Esophagus squamous epithelium (tissue), 5 donors: ENCODE measurements around the gene DBNL. TPM values are rescaled to one million over a fixed set of nuclear protein-coding genes. Genes with fewer than 3 reads are reported as not detected.
"Not testable (repeated sequence)": the region's sequence is repeated elsewhere in the genome, so short reads cannot be mapped to it uniquely, and the experiment has no call there.

Experiments used
- DNase-seq: peaks from one replicate; lab custom pipeline; 2025; lab: John Stamatoyannopoulos, UW
- H3K27ac ChIP-seq, 4 donors: fragments of 200-600 bp; sonication (generic); one replicate each; pipeline ENCODE4 v1.5.1; 2016 to 2019; ENCODE audit warnings: mild to moderate bottlenecking in 1 of 4
- H3K27me3 ChIP-seq, 4 donors: fragments of 200-600 bp; sonication (generic); 1 replicate in 3 of 4; 2 replicates in 1 of 4; pipeline versions ENCODE4 v1.5.1 to v1.6.0; 2017 to 2021; ENCODE audit warnings: antibody characterized with exemption in 1 of 4
- H3K36me3 ChIP-seq, 3 donors: fragments of 200-600 bp; sonication (generic); one replicate each; pipeline ENCODE4 v1.5.1; 2016 to 2019
- H3K4me1 ChIP-seq, 3 donors: fragments of 200-600 bp; sonication (generic); one replicate each; pipeline ENCODE4 v1.5.1; 2017 to 2019
- H3K4me3 ChIP-seq, 4 donors: fragments of 200-600 bp; sonication (generic); 1 replicate in 3 of 4; 2 replicates in 1 of 4; pipeline ENCODE4 v1.5.1; 2016 to 2019; ENCODE audit warnings: mild to moderate bottlenecking in 2 of 4, moderate library complexity in 1 of 4
- H3K9me3 ChIP-seq, 3 donors: fragments of 200-600 bp; sonication (generic); one replicate each; pipeline ENCODE4 v1.5.1; 2016 to 2019
- POLR2A ChIP-seq, 4 donors: fragments of 450-650 bp; IDR thresholded peaks; one replicate each; pipeline ENCODE4 v1.6.1; 2017; ENCODE audit warnings: antibody characterized with exemption in 4 of 4, mild to moderate bottlenecking in 4 of 4, moderate library complexity in 3 of 4
- WGBS, 2 donors: methylation state at CpG; one replicate each; pipeline ENCODE4 v1.1.5; 2018; 5-methylcytosine and 5-hydroxymethylcytosine counted together
- intact Hi-C: fragments of 100-400 bp; cut with DNase I; formaldehyde crosslinking; loops from one replicate; pipeline ENCODE4 v1.15.0; 2022
- total RNA-seq, 4 donors: library from RNA; depleted of rRNA; stranded (reverse); fragments of >200 nt; gene quantifications; one replicate each; pipeline ENCODE4 v1.1.0, GENCODE V29; 2016
- TF ChIP-seq, protein P1 (sequence below), 6 experiments: fragments of 450-650 bp in 4 of 6; fragments of 200-600 bp in 2 of 6; sonication (generic) in 2 of 6; IDR thresholded peaks; one replicate each; pipeline ENCODE4 v1.5.1; 2016 to 2019; ENCODE audit warnings: antibody characterized with exemption in 6 of 6, mild to moderate bottlenecking in 4 of 6, moderate library complexity in 4 of 6
- donor health status: DM: yes; HTN: yes; CAD: no.

The DBNL gene
- total RNA-seq, result 100 to 1,000 TPM; 185 to 337 (median 225) TPM

DNA sequence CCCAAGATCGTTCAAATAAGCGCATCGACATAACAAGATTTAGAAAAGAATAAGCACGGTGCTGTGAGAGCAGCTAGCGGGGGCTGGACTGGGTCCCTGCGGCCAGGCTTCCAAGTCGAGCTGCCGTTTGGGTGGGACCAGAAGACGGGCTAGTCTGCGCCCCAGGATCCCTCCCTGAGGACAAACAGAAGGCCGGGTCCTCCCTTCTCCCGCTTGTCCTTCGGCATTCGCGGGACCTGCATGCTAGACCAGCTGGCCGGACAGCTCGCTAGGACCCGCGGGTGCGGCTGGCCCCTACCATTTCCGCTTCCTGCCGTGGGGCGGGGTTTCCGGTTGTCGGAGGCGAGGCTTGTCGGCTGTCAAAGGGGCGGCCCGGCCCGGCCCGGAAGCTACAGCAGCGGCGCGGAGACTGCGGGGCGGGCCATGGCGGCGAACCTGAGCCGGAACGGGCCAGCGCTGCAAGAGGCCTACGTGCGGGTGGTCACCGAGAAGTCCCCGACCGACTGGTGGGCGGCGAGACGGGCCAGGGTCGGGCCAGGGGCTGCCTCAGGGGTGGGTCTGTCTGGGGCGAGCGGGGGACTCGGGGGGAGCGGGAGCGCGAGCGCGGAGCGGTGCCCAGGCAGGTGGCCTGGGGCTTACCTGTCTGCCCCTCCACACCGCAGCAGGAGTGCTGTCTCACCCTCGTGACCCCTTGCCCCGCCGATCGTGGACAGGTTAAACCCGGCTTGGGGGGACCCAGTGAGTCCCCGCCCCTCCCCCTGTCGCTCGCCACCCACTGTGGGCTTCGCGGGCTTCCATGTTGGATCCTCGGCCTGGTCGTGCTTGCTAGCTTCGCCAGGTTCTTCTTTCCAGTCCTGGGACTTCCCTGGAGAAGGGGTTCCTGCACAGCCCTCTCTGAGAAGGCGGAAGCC lies at the start of gene DBNL:
TSS of gene DBNL (plus strand) at position 388 of the 911 bp plus-strand sequence. CDS start at position 424, 36 bp downstream.
- Histone ChIP-seq H3K4me3 (peak within 1 kb of the TSS; percentile 78 to 94 (median 85)), H3K9me3 (no peaks in the 10 kb centered on the region), H3K36me3 (peaks cover 0 to 20% (median 0%) of the 10 kb centered on the region in 3 donors), H3K4me1 (peaks cover 25 to 70% (median 38%) of the 10 kb centered on the region in 3 donors), H3K27me3 (no peaks in the 10 kb centered on the region), H3K27ac (peak within 1 kb of the TSS; percentile 96 to 99 (median 98))
- DNase-seq, result peak; percentile 74
- TF ChIP-seq, protein P1, sequence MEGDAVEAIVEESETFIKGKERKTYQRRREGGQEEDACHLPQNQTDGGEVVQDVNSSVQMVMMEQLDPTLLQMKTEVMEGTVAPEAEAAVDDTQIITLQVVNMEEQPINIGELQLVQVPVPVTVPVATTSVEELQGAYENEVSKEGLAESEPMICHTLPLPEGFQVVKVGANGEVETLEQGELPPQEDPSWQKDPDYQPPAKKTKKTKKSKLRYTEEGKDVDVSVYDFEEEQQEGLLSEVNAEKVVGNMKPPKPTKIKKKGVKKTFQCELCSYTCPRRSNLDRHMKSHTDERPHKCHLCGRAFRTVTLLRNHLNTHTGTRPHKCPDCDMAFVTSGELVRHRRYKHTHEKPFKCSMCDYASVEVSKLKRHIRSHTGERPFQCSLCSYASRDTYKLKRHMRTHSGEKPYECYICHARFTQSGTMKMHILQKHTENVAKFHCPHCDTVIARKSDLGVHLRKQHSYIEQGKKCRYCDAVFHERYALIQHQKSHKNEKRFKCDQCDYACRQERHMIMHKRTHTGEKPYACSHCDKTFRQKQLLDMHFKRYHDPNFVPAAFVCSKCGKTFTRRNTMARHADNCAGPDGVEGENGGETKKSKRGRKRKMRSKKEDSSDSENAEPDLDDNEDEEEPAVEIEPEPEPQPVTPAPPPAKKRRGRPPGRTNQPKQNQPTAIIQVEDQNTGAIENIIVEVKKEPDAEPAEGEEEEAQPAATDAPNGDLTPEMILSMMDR (IDR thresholded peaks at IDR 0.05), result no peak
- peak in 3 of 4 donors; percentile 75 to 90 (median 87) for TF ChIP-seq POLR2A (IDR thresholded peaks at IDR 0.05)
- WGBS, 2 donors, result 0 to 1% methylated on average over 10 to 13 of the region's 74 CpGs
- intact Hi-C loops, result no loop called here

DNA sequence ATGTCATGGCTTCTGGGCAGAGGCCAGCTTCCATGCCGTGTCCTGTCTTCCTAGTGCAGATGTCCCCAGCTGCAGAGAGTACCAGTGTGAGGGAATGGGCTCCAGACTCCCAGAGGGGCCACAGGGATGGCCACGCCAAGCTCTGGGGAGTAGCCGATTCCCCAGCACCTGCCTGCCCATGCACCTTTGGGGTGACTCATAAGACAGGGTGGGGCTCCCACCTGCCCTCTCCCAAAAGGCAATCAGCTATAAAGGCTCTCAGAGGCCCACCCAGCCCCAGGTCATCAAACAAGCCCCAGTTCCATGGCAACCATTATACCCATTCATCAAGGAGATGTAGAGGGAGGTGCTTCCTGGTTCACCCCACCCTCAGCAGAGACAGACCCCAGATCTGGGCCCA lies 47.0 kb upstream of the DBNL start, which contains the start of gene SPDYE1:
TSS of gene SPDYE1 (plus strand) at position 366 of the 400 bp plus-strand sequence. CDS start 2,053 bp downstream, outside the sequence.
- WGBS, 2 donors, result no CpG with 5 or more reads among the region's 3 CpGs

DNA sequence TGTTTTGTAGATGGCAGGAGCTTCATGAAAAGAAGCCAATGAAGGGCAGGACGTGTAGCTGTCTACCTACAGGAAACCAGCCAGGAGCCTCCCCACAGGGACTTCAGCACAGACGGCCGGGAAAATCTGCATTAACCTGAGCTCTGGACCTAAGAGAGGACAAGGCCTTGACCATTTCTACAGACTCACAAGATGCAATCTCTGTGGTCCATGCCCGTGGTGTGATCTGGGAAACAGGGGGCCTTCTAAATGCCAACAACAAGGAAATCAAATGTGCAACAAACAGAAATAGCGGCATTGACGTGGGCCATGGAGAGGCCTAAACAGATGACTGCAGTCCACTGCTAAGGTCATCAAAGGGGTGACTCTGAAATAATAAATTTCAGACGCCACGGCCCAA lies 32.4 kb upstream of the DBNL start:
- DNase-seq, H3K9me3 ChIP-seq, H3K4me3 ChIP-seq, H3K27me3 ChIP-seq, intact Hi-C loops, H3K27ac ChIP-seq, H3K4me1 ChIP-seq: not testable (repeated sequence)
- 72 to 88% methylated on average over 5 of the region's 8 CpGs for WGBS, 2 donors
- peaks cover 0 to 67% (median 0%) of the 10 kb centered on the region in 3 donors for H3K36me3 ChIP-seq

More for the DNA sequence above, 47.0 kb upstream of the DBNL start, which contains the start of gene SPDYE1:
- Histone ChIP-seq H3K4me1 (peaks cover 0 to 12% (median 0%) of the 10 kb centered on the region in 3 donors), H3K27ac (peak within 1 kb of the TSS in 1 of 4 donors; percentile 21)
- H3K27me3 ChIP-seq, intact Hi-C loops, DNase-seq, H3K4me3 ChIP-seq, H3K36me3 ChIP-seq, H3K9me3 ChIP-seq: not testable (repeated sequence)

DNA sequence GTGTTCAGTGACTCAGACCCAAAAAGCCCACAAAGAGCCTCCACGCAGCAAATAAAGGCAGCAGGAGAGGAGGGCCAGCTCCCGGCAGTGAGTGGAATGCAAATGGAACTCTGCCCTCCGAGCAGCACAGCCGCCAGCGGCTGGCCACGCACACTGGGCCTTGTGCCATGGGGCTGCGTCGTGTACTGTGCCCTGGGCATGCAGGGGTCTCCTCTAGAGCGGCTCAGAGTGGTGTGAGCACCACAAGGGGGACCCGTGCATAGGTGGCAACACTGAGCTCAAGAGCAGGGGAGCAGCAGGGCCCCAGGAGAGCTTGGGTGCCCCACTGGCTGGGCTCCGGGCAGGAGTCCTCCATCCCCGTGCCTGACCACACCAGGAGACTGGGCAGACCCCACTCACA lies 29.4 kb upstream of the DBNL start:
- peaks cover 0 to 47% (median 0%) of the 10 kb centered on the region in 3 donors for H3K36me3 ChIP-seq
- H3K4me1 ChIP-seq, result peaks cover 0 to 28% (median 11%) of the 10 kb centered on the region in 3 donors
- H3K27me3 ChIP-seq, H3K27ac ChIP-seq, H3K9me3 ChIP-seq, H3K4me3 ChIP-seq, DNase-seq, intact Hi-C loops: not testable (repeated sequence)
- WGBS, 2 donors, result no CpG with 5 or more reads among the region's 12 CpGs

DNA sequence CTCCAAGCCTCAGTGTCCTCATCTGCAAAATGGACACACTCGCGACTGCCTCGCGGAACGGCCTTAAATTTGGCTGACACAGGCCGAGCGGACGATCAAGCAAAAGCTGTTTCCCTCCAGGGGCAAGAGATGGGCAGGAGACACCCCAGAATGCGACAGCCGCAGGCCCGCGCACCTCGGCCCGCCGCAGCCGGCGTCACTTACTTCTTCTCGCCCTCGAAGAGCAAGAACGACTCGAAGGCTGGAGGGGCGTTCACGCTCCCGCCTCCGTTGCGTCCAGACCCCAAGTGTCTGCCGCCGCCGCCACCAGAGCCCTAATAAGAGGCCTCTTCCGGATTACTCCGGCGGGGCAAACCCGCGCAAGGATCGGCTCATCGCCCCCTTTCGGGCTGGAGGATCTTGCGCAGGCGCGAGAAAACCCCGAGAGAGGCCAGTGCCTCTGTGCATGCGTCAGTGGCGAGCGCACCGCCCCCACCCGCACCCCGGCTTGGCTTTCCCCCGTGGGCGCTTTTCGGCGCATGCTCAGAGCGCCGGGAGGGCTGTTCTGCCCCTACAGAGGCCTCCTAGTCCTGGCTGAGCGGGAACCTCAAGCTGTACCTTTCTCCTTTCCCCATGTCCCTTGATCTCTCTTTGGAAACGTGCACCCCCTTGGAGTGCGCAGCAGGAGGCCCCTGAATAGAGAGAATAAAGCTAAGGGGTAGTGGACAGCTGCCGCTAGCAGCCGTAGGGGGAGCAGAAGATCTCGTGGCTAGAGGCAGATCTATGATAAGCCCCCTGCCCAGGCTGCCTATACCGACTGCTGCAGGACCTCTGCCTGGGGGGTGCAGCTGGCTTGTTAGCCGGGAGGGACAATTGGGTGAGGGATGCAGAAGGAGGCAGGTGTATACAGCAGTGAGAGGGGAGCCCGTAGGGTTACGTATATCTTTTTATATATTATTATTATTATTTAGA lies 25.4 kb upstream of the DBNL start:
- Histone ChIP-seq H3K36me3 (peaks cover 0 to 21% (median 0%) of the 10 kb centered on the region in 3 donors), H3K27ac (peak overlapping the region; percentile 85 to 91 (median 87)), H3K4me1 (peaks cover 0 to 37% (median 11%) of the 10 kb centered on the region in 3 donors), H3K4me3 (peak overlapping the region; percentile 69 to 84 (median 78))
- TF ChIP-seq, protein P1 (IDR thresholded peaks at IDR 0.05), result peak; percentile 44 to 85 (median 62)
- TF ChIP-seq POLR2A (IDR thresholded peaks at IDR 0.05), result peak in 2 of 4 donors; percentile 57 to 63
- 0 to 13% methylated on average over 4 to 14 of the region's 63 CpGs for WGBS, 2 donors
- H3K9me3 ChIP-seq, intact Hi-C loops, H3K27me3 ChIP-seq: not testable (repeated sequence)
- DNase-seq, result peak; percentile 83

DNA sequence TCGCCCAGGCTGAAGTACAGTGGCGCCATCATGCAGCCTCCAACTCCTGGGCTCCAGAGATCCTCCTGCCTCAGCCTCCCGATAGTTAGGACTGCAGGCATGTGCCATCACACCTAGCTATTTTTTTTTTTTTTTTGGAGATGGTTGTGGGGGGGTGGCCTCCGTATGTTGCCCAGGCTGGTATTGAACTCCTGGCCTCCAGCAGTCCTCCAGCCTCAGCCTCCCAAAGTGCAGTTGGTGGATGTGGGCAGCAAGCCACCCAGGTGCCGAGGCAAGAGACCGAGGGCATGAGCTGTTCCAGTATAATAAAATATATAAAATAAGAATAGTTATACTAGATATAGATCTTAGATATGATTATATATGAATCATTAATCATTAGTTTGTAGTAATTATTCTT lies 24.7 kb upstream of the DBNL start:
- DNase-seq, H3K4me3 ChIP-seq, H3K9me3 ChIP-seq, intact Hi-C loops, H3K27me3 ChIP-seq: not testable (repeated sequence)
- H3K4me1 ChIP-seq, result peaks cover 0 to 37% (median 11%) of the 10 kb centered on the region in 3 donors
- peak overlapping the region in 3 of 4 donors; percentile 86 to 91 (median 88) for H3K27ac ChIP-seq
- peaks cover 0 to 15% (median 0%) of the 10 kb centered on the region in 3 donors for H3K36me3 ChIP-seq
- 46 to 80% methylated on average over 2 to 6 of the region's 6 CpGs for WGBS, 2 donors

DNA sequence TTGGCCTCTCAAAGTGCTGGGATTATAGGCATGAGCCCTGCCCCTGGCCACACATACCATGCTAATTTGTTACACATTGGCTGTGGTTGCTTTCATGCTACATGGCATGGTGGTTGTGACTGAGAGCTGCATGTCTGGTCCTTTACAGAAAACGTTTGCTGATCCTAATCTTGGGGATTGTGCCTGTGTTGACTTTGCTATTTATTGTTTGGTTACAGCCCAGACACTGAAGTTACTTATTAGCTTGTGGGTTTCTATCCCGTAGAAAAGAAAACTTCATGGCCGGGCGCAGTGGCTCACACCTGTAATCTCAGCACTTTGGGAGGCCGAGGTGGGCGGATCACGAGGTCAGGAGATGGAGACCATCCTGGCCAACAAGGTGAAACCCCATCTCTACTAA lies 22.4 kb upstream of the DBNL start:
- peaks cover 0 to 33% (median 11%) of the 10 kb centered on the region in 3 donors for H3K4me1 ChIP-seq
- H3K4me3 ChIP-seq, result not testable (repeated sequence)

DNA sequence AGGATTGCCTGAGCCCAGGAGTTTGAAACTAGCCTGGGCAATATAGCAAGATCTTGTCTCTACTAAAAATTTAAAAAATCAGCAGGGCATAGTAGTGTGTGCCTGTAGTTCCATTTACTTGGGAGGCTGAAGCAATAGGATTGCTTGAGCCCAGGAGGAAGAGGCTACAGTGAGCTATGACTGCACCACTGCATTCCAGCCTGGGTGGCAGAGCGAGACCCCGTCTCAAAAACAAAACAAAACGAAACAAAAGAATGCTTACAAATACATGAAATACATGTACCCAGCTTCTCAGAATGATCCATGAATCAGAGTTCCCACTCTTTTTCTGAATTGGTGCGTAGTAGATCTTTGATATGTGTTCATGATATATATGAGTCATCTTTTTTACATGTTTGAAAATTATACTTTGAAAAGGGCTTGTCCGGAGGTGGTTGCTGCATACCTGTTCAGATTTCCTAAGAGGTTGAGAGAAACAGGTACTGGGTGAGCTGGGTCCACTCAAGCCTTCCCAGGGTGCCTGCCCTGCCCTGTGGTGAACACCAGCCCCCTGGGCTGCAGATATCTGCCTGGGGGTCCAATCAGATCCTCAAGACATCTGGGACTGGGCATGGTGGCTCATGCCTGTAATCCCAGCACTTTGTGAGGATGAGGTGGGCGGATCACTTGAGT lies 21.6 kb upstream of the DBNL start:
- Histone ChIP-seq H3K4me1 (peaks cover 0 to 25% (median 8%) of the 10 kb centered on the region in 3 donors), H3K27ac (peak overlapping the region in 1 of 4 donors; percentile 39)
- 25 to 45% methylated on average over 5 of the region's 6 CpGs for WGBS, 2 donors
- intact Hi-C loops, H3K4me3 ChIP-seq, H3K36me3 ChIP-seq, DNase-seq, H3K27me3 ChIP-seq, H3K9me3 ChIP-seq: not testable (repeated sequence)

More for the DNA sequence above, 22.4 kb upstream of the DBNL start:
- H3K9me3 ChIP-seq, H3K27ac ChIP-seq, H3K27me3 ChIP-seq, DNase-seq, intact Hi-C loops, H3K36me3 ChIP-seq: not testable (repeated sequence)
- 94% methylated on average over 3 of the region's 7 CpGs; no CpG with 5 or more reads in 1 of the 2 donors for WGBS, 2 donors

DNA sequence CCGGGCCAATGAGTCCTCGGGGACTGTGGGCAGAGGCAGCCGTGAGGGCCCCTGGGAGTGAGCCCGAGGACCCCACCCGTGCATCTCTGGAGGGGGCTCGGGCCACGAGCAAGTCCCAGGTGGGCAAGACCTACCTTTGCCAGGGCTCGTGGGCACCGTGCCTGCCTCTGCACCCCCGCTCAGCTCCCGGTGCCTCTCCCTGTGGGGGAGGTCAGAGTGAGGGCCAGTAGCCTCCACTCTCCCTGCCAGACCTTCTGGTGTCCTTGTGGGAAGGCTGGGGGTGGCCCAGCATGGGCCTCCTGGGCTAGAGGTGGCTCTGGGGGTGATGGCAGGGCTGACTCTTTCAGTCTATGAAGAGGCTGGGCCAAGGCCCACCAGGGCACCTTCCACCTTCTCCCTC lies 15.1 kb upstream of the DBNL start:
- H3K9me3 ChIP-seq, intact Hi-C loops, DNase-seq, H3K4me1 ChIP-seq, H3K36me3 ChIP-seq, H3K27me3 ChIP-seq, H3K27ac ChIP-seq, H3K4me3 ChIP-seq: not testable (repeated sequence)
- WGBS, 2 donors, result no CpG with 5 or more reads among the region's 11 CpGs
